ENCODE results near the gene CASKIN1.

DNA sequence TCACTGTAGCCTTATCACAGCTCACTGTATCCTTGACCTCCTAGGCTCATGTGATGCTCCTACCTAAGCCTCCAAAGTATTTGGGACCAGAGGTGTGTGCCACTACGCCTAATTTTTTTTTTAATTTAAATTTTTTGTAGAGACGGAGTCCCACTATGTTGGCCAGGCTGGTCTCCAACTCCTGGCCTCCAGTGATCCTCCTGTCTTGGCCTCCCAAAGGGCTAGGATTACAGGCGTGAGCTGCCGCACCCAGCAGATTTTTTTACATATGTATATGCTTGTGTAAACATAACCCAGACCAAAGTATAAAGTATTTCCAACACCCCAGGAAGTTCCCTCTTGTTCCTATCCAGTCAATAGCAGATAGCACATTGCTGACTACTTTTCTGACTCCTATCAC lies 19.9 kb upstream of the CASKIN1 start:
- TF ChIP-seq, protein P1, sequence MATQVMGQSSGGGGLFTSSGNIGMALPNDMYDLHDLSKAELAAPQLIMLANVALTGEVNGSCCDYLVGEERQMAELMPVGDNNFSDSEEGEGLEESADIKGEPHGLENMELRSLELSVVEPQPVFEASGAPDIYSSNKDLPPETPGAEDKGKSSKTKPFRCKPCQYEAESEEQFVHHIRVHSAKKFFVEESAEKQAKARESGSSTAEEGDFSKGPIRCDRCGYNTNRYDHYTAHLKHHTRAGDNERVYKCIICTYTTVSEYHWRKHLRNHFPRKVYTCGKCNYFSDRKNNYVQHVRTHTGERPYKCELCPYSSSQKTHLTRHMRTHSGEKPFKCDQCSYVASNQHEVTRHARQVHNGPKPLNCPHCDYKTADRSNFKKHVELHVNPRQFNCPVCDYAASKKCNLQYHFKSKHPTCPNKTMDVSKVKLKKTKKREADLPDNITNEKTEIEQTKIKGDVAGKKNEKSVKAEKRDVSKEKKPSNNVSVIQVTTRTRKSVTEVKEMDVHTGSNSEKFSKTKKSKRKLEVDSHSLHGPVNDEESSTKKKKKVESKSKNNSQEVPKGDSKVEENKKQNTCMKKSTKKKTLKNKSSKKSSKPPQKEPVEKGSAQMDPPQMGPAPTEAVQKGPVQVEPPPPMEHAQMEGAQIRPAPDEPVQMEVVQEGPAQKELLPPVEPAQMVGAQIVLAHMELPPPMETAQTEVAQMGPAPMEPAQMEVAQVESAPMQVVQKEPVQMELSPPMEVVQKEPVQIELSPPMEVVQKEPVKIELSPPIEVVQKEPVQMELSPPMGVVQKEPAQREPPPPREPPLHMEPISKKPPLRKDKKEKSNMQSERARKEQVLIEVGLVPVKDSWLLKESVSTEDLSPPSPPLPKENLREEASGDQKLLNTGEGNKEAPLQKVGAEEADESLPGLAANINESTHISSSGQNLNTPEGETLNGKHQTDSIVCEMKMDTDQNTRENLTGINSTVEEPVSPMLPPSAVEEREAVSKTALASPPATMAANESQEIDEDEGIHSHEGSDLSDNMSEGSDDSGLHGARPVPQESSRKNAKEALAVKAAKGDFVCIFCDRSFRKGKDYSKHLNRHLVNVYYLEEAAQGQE (IDR thresholded peaks at IDR 0.05): no peak
- TF ChIP-seq, protein P2, sequence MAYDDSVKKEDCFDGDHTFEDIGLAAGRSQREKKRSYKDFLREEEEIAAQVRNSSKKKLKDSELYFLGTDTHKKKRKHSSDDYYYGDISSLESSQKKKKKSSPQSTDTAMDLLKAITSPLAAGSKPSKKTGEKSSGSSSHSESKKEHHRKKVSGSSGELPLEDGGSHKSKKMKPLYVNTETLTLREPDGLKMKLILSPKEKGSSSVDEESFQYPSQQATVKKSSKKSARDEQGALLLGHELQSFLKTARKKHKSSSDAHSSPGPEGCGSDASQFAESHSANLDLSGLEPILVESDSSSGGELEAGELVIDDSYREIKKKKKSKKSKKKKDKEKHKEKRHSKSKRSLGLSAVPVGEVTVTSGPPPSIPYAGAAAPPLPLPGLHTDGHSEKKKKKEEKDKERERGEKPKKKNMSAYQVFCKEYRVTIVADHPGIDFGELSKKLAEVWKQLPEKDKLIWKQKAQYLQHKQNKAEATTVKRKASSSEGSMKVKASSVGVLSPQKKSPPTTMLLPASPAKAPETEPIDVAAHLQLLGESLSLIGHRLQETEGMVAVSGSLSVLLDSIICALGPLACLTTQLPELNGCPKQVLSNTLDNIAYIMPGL (CRISPR knock-in tag; IDR thresholded peaks at IDR 0.05; ENCODE audit: borderline replicate concordance): no peak
